Pancreas (tissue), 10 donors: ENCODE measurements around the gene ICAM2. TPM values are rescaled to one million over a fixed set of nuclear protein-coding genes. Genes with fewer than 3 reads are reported as not detected.
"Not testable (repeated sequence)": the region's sequence is repeated elsewhere in the genome, so short reads cannot be mapped to it uniquely, and the experiment has no call there.

ENCODE experiments used
- ATAC-seq, 4 donors: fragments of 200-7000 bp; cut with Tn5 transposase; one replicate each; pipeline versions ENCODE4 v1.8.0 to v1.9.1; 2020; ENCODE audit warnings: mild to moderate bottlenecking in 4 of 4, moderate library complexity in 4 of 4
- DNase-seq, 6 donors: peaks; one replicate each; pipeline ENCODE4 v3.0.0-alpha.2; 2020
- FAIRE-seq: peaks from 2 replicates; lab custom pipeline; 2012; peaks lifted over from hg19 to GRCh38; lab: Jason Lieb, UNC
- H3K27ac ChIP-seq, 4 donors: fragments of 200-600 bp; sonication (generic); 1 replicate in 3 of 4; 2 replicates in 1 of 4; pipeline versions ENCODE4 v1.5.0 to v1.8.0; 2020
- H3K27me3 ChIP-seq, 4 donors: fragments of 200-600 bp; one replicate each; pipeline ENCODE4 v1.8.0; 2021
- H3K36me3 ChIP-seq, 3 donors: fragments of 200-600 bp; sonication (generic) in 1 of 3; one replicate each; pipeline versions ENCODE4 v1.5.0 to v1.8.0; 2020 to 2021
- H3K4me1 ChIP-seq, 3 donors: fragments of 200-600 bp; one replicate each; pipeline ENCODE4 v1.8.0; 2021
- H3K4me3 ChIP-seq, 4 donors: fragments of 200-600 bp; sonication (generic) in 2 of 4; one replicate each; pipeline versions ENCODE4 v1.5.0 to v1.8.0; 2020 to 2021
- H3K9me3 ChIP-seq, 4 donors: fragments of 200-600 bp; one replicate each; pipeline ENCODE4 v1.8.0; 2021
- WGBS, 2 donors: extraction: QIAGEN DNeasy Blood & Tissue Kit; methylation state at CpG; one replicate each; pipeline ENCODE4 v1.1.7; 2013; 5-methylcytosine and 5-hydroxymethylcytosine counted together
- intact Hi-C, 3 donors: fragments of 100-400 bp; cut with DNase I; formaldehyde crosslinking; loops; one replicate each; pipeline versions ENCODE4 v1.11.1 to v1.14.2; 2022
- polyA plus RNA-seq, 2 donors: library from polyadenylated mRNA; stranded (reverse); fragments of 200-250 nt; gene quantifications; one replicate each; pipeline ENCODE4 v1.2.3, GENCODE V29; 2013
- total RNA-seq, 6 donors: library from RNA; stranded (reverse); fragmentation: NEBNext Ultra II Directional in 4 of 6; extraction: Animal tissue kit (Norgen Biotek cat#: 25700) in 4 of 6; gene quantifications; one replicate each; pipeline versions ENCODE4 v1.2.1 to v1.2.4, GENCODE V29; 2021 to 2023
- TF ChIP-seq, protein P1 (sequence below), 4 donors: fragments of 200-600 bp; sonication (generic) in 3 of 4; IDR thresholded peaks; one replicate each; pipeline versions ENCODE4 v1.5.0 to v1.8.0; 2021; ENCODE audit warnings: antibody characterized with exemption in 4 of 4
- donor health status: healthy with polysubstance abuse.
- donor health status: DM: no; HTN: no; CAD: no; lungs with moderate emphysema.
- donor health status: DM: no; HTN: no; CAD: no.
- donor health status: control.
- donor health status: control.
- donor health status: Bipolar disorder and iron deficiency.
- donor health status: DM: yes; HTN: yes; CAD: no.
- donor health status: DM: no; HTN: no; CAD: no.
- donor health status: DM: no; HTN: no; CAD: no.
- donor health status: DM: yes; HTN: yes; CAD: no.

ICAM2 gene
- total and polyA plus RNA-seq, 8 donors, result 4.9 to 19.1 (median 7.4) TPM

DNA sequence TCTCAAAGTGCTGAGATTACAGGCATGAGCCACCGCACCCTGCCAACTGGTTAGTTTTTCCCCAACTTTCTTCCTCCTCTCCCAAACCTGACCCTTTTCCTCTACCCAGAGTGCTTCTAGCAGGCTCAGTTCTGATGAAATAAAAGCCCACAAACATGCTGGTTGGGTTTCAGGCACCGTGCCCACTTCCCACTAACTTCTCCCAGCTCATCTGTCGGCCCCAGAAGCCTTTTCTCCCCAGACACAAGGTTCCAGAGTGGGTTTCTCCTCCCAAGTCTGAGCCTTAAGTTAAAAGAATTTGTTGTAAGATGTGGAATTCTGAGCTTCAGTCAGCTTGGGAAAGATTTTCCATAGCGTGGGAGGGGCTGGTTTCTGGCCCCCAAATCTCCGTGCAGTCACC lies 36.2 kb downstream of the ICAM2 start:
- H3K9me3 ChIP-seq, result no peaks in the 10 kb centered on the region
- H3K27me3 ChIP-seq, result no peaks in the 10 kb centered on the region
- WGBS, 2 donors, result 83 to 84% methylated on average over 5 of the region's 5 CpGs
- H3K4me3 ChIP-seq, result no peak overlapping the region
- no peaks in the 10 kb centered on the region for H3K36me3 ChIP-seq
- TF ChIP-seq, protein P1, sequence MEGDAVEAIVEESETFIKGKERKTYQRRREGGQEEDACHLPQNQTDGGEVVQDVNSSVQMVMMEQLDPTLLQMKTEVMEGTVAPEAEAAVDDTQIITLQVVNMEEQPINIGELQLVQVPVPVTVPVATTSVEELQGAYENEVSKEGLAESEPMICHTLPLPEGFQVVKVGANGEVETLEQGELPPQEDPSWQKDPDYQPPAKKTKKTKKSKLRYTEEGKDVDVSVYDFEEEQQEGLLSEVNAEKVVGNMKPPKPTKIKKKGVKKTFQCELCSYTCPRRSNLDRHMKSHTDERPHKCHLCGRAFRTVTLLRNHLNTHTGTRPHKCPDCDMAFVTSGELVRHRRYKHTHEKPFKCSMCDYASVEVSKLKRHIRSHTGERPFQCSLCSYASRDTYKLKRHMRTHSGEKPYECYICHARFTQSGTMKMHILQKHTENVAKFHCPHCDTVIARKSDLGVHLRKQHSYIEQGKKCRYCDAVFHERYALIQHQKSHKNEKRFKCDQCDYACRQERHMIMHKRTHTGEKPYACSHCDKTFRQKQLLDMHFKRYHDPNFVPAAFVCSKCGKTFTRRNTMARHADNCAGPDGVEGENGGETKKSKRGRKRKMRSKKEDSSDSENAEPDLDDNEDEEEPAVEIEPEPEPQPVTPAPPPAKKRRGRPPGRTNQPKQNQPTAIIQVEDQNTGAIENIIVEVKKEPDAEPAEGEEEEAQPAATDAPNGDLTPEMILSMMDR (IDR thresholded peaks at IDR 0.05), result no peak
- peak in 1 of 4 donors; percentile 9 for ATAC-seq
- H3K27ac ChIP-seq, result peak overlapping the region in 1 of 4 donors; percentile 12
- FAIRE-seq, result no peak
- intact Hi-C loops, result no loop called here
- no peaks in the 10 kb centered on the region for H3K4me1 ChIP-seq
- no peak for DNase-seq

DNA sequence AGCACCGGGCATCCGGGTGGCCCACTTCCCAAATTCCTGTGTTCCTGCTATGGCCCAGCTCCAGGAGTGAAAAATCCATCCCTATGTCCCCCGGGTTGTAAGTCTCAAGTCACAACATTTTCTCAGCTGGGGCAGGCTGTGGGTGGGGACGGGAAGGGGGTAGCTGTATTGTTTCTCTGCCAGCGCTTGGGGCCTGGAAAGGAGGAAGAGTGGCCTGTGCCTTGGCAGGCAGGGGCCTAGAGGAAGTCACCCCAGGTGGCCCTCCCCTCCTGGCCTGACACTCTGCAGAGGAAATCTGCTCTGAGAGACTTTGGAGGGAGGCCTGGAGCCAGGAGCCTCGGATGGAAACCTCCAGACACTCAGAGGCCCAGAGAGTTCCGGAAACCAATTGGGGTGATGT lies 37.1 kb downstream of the ICAM2 start:
- no peaks in the 10 kb centered on the region for H3K4me1 ChIP-seq
- no peak for FAIRE-seq

DNA sequence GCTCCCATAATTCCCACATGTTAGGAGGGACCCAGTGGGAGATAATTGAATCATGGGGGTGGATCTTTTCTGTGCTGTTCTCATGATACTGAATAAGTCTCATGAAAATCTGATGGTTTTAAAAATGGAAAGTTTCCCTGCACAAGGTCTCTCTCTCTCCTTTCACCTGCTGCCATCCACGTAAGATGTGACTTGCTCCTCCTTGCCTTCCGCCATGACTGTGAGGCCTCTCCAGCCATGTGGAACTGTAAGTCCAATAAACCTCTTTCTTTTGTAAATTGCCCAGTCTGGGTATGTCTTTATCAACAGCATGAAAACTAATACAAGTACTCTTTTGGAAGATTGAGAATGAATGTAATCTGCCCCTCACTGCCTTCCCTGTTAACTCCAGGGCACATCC lies 37.8 kb downstream of the ICAM2 start:
- H3K27ac ChIP-seq, H3K4me3 ChIP-seq, H3K27me3 ChIP-seq, H3K36me3 ChIP-seq, ATAC-seq, intact Hi-C loops, DNase-seq, H3K4me1 ChIP-seq, H3K9me3 ChIP-seq, FAIRE-seq: not testable (repeated sequence)
- 96 to 100% methylated on average over 2 of the region's 2 CpGs for WGBS, 2 donors

More for the DNA sequence above, 37.1 kb downstream of the ICAM2 start:
- TF ChIP-seq, protein P1 (IDR thresholded peaks at IDR 0.05), result no peak
- no peaks in the 10 kb centered on the region for H3K27me3 ChIP-seq
- WGBS, 2 donors, result 72 to 73% methylated on average over 7 of the region's 7 CpGs
- intact Hi-C loops, result no loop called here
- H3K4me3 ChIP-seq, result no peak overlapping the region
- peak in 1 of 4 donors; percentile 31 for ATAC-seq
- no peak for DNase-seq
- no peak overlapping the region for H3K27ac ChIP-seq
- H3K36me3 ChIP-seq, result no peaks in the 10 kb centered on the region
- no peaks in the 10 kb centered on the region for H3K9me3 ChIP-seq

DNA sequence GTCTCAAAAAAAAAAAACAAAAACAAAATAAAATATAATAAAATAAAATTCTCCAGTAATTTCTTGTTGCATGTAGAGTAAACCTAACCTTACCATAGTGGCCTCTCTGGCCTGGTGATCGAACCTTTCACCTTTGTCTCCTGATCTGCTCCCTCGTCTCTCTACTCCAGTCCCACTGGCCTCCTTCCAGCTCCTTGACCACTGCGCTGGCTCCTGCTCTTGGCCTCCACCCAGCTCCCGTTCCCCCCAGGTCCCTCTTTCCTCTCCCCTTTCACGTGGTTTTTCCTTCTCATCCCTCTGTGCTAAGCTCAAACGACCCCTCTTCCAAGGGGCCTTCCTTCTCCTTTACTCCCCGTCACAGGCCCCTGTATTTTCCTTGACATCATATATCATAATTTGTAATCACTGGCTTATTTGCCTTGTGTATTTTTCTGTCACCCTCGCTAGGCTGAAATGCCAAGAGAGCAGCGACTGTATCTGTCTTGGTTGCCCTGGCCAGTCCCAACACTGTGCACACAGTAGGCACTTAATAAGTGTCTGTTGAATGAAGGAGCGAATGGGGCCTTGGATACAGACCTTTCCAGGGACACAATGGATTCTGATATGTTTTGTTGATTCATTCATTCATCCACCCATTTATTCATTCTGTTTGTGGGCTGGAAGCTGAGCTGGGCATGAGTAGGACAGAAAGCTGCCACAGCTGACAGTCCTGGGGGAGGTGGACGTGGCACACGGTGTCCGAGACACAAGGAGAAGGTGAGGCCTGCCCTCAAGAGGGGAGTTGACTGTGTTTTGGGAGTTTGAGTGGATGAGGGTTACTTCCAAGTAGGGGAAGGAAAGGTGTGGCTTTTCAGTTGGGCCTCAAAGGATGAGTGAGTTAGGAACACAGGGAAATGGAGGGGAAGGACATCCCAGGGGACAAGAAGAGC lies 41.9 kb downstream of the ICAM2 start:
- H3K27ac ChIP-seq, result no peak overlapping the region

DNA sequence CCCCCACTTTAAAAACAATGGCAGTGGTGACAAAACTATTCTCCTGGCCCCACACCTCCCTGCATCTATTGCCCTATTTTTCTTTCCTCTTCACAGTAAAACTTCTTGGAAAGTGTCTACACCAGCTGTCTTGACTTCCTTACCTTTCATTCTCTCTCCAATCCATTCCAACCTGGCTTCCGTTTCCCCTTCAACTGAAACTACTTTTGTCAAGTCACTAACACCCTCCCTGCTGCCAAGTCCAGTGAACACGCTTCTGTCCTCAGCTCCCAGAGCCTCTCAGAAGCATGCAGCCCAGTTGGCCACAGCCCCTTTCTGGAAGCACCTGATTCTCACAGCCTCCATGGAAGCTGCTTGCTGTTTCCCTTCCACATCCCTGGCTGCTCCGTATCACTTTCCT lies 43.7 kb downstream of the ICAM2 start:
- Histone ChIP-seq H3K27ac (no peak overlapping the region), H3K4me3 (no peak overlapping the region), H3K27me3 (no peaks in the 10 kb centered on the region), H3K36me3 (no peaks in the 10 kb centered on the region), H3K9me3 (no peaks in the 10 kb centered on the region), H3K4me1 (no peaks in the 10 kb centered on the region)
- no peak for FAIRE-seq
- intact Hi-C loops, result no loop called here
- TF ChIP-seq, protein P1 (IDR thresholded peaks at IDR 0.05), result no peak
- no peak for ATAC-seq
- WGBS, 2 donors, result 65 to 74% methylated on average over 3 of the region's 3 CpGs
- DNase-seq, result no peak

More for the DNA sequence above, 41.9 kb downstream of the ICAM2 start:
- TF ChIP-seq, protein P1 (IDR thresholded peaks at IDR 0.05), result no peak
- intact Hi-C loops, result no loop called here
- DNase-seq (no peak), FAIRE-seq (no peak), ATAC-seq (no peak)
- Histone ChIP-seq H3K4me3 (no peak overlapping the region), H3K36me3 (no peaks in the 10 kb centered on the region), H3K27me3 (no peaks in the 10 kb centered on the region), H3K4me1 (no peaks in the 10 kb centered on the region), H3K9me3 (no peaks in the 10 kb centered on the region)
- WGBS, 2 donors, result 71 to 78% methylated on average over 13 of the region's 13 CpGs
